GM18907 (cell line): ENCODE data around the gene BRD3OS.
"Not testable (repeated sequence)": the region's sequence is repeated elsewhere in the genome, so short reads cannot be mapped to it uniquely, and the experiment has no call there.

Source experiments
- ATAC-seq: cut with Tn5 transposase; IDR thresholded peaks from one replicate; pipeline ENCODE4 v1.9.1; 2021; ENCODE audit warnings: mild to moderate bottlenecking, moderate library complexity; ENCODE audit not compliant: unreplicated experiment

Gene BRD3OS

DNA sequence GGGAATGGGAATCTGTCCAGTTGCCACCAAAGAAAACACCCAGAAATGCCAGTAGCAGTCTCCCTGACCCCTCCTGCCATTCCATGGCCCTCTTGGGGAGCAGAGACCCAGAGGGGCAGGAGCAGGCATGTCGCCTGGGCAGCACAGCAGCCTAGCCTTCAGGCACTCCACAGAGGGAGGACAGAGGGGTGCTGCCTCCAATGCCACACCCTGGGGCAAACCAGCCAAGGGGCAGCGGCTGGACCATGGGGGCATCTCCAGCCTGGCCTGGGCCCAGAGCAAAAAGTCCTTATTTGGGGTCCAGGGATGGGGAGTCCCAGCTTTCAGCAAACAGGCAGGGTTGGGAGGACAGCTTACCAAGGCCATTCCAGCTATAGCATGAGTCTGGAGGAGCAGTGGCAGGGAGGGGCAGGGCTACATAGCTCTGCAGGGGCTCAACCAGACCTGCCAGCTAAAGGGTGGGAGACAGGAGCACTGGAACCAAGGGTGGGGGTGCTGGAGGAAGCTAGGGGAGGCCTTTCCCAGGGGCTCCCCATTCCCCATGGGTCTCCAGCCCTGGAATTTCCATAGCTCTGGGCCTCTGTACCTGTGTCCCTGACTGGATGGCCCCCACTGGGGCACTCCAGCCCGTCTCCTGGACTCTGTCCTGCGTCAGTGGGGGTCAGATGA, 35.9 kb downstream of the BRD3OS start:
- no peak for ATAC-seq

DNA sequence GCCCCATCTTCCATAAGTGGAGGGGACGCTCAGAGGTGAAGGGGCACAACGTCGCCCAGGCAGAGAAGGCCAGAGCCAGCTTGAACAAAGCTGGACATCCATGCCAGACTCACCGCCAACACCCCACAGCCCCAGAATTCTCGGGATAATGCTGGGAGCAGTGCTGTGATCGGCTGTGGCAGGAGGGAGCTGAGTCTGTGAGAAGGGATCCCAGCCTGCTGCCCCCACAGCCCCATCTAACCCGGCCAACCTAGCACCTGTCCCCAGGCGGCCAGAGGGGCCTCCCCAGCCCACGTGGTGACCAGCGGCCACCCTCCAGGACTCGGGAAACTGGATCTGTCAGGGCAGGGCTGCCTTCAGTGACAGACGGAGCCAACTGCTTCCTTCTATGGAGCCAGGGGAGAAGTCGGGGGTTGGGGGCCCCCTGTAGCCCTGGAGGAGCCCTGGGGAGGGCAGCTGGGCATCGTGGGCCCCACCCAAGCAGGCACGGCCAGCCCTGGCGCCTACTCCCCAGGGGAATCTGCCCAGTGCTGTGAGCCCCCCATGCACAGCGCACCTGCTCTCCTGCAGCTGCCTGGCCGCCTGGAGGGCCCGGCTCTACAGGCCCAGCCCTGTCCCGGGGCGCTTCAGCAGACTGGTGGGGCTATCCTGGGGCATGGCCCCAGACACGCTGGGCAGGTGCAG, 36.5 kb downstream of the BRD3OS start:
- ATAC-seq, result no peak

DNA sequence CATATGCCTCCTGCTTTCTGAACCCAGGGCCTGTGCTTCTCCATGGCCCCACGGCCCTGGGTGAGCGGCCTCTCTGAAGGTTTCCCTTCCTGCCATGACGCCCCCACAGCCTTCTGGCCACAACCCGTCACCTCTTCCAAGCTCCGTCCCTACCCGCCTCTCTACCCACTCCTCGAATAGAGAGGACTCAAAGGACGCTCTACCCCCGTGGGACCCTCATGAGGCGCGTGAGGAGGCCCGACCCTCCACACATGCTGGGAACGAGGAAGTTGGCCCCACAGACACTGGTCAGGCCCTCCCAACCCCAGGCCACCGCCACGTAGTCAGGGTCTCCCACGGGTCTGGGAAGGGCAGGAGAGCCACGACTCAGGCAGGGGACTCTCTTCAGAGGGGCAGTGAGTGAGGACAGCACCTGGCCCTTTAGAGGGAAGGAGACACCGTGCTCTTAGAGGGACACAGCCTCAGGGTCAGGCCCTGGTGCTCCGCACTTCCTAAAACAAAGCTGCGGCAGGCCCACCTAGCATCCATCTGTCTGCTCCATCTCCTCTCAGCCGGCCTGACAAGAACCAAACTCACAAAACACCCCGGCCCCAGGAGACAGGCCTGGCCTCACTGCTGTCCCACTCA, 37.3 kb downstream of the BRD3OS start:
- ATAC-seq, result no peak

- no peak for ATAC-seq
These were observed 37.8 kb downstream of the BRD3OS start for GRCh38 chr9:134063088-134063570.

GRCh38 chr9:134063571-134064450, 38.5 kb downstream of the BRD3OS start:
- no peak for ATAC-seq

DNA sequence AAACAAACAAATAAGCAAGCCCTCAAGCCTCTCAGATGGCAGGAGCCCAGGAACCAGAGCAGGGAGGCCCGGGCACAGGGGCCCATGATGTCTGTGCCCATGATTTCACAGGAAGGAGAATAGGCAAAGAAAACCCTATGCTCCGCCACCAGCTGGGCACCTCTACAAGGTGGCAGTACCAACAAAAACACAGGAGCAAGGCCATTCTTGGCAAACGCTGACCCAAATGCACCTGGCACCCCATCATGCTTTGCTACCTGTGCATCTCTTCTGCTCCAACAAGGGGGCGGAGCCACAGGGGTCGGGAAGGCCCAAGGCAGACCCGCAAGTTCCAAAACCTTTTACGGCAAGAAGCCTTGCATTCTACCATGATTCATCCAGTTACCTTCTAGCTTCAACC, 39.4 kb downstream of the BRD3OS start:
- ATAC-seq, result no peak

DNA sequence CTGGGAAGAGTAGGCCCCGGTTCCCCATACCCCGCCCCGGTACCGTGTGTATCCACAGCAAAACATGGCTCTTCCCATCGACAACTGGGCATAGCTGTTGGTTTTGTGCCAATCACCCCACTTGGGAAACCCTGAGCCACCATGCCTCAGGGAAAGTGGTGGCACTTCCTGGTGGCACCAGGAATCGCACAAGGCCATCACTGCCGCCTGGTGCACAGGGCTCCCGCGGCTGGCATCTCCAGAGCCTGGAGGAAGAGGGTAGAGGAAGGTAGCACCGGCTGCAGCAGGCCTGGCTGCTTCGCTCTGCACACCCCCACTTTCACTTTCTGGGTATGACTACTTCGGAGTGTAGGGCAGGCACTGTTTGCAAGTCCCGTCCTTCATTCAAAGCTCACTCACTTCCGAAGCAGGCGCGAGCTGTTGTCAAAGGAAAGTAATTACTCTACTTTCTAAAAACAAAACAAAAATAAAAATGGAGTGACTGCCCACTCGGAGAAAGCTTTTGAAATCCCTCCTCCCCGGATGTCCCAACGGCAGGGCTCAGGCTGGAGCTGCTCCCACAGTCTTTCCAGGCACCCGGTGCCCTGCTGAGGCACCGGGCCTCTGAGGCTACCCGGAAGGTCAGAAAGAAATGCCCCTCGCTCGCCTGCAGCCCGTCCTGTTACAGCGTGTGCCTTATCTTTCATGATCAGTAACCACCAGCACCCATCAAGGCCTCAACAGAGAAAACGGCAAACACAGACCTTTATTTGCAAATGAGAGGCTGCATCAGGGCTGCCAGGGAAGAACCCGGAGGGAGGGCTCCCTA, 40.5 kb downstream of the BRD3OS start:
- peak; percentile 28 for ATAC-seq

- ATAC-seq, result no peak
These were observed 41.2 kb downstream of the BRD3OS start for GRCh38 chr9:134066526-134066912.

GRCh38 chr9:134066913-134067851, 41.9 kb downstream of the BRD3OS start:
- ATAC-seq, result peak; percentile 13

GRCh38 chr9:134067904-134068743, 42.8 kb downstream of the BRD3OS start, which contains the start of gene BRD3:
Gene BRD3 (minus strand): TSS chr9:134068026. CDS start chr9:134053477, 14,549 bp downstream.
- ATAC-seq, result peak; percentile 75

DNA sequence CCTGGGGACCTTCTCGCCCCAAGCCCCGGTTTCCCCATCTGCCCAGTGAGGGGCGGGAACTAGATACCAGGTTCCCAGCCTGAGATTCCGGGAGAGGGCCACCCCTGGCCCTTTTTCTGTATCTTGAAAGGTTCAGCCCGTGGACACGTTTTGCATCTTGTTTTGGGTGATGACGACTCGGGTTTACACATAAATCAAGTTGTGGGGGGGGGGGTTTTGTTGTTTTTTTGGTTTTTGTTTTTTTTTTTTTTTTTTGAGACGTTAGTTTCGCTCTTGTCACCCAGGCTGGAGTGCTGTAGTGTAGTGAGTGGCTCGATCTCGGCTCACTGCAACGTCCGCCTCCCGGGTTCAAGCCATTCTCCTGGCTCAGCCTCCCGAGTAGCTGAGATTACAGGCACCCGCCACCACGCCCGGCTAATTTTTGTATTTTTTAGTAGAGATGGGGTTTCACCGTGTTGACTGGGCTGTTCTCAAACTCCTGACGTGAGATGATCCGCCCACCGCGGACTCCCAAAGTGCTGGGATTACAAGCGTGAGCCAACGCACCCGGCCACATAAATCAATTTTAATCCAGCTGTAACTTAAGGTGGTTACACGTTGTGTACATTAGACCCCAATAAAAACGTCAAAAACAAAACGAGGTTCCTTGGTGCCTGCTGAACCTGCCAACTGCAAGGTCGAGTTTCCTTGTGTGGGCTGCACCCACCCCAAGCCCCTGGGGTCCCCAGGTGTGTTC, 43.6 kb downstream of the BRD3OS start:
- ATAC-seq, result no peak

DNA sequence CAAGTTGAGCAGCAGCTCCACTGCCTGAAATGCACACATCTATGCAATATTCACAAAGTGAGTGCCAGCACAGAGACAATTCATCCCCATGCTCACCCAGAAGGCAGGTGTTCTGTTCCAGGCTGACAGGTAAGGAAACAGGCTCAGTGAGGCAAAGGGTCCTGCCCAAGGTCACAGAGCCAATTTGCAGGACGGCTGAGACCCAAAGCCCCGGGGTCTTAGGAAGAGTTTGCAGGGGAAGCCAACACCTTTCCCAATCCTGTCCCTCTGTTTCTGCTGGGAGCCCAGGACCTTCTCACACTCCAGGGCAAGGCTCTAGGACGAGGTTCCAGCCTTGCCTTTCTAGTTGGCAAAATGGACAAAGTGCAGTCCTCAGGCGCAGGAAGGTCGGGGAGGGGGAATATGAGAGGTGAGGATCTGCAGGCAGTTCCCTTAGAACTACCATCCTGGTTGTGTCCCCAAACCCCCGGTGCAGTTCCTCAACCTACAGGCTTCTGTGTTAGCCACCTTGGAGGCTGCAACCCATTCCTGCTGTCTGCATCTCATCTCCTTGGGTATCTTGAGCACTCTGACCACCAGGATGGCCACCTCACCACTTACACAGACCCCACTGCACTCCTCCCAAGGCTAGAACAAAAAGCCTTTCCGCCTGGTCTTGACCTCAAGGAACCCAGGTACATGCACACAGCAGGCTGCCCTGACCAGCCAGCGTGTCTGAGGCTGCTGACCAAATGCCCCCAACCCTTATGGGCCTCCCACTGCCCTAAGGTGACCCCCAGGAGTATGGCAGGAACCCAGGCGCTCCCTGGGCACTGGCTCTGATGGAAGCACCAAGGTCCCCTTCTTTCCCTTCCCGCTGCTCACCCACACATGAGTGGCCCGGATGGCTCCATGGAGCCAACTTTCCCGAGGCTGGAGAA, 44.5 kb downstream of the BRD3OS start:
- no peak for ATAC-seq

GRCh38 chr9:134071149-134071548, 45.9 kb downstream of the BRD3OS start:
- ATAC-seq, result no peak

- not testable (repeated sequence) for ATAC-seq
These were observed 47.4 kb downstream of the BRD3OS start for GRCh38 chr9:134072683-134073082.

DNA sequence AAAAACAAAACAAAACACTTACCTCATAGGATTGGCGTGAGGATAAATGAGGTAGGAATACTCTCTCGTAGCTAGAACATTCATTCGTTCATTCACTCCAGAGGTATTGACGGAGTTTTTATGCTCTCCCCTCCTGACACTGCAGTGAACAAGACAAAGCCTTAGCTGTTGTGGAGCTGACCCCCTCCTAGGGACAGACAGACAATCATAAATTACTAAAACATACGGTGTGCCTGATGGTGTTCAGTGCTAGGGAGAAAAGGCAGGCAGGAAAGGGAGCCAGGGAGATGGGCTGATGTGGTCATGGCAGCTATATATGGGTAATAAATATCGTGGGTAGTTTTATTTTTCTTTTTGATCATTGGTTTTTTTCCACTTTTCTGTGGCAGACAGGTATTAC, 48.2 kb downstream of the BRD3OS start:
- ATAC-seq, result no peak

DNA sequence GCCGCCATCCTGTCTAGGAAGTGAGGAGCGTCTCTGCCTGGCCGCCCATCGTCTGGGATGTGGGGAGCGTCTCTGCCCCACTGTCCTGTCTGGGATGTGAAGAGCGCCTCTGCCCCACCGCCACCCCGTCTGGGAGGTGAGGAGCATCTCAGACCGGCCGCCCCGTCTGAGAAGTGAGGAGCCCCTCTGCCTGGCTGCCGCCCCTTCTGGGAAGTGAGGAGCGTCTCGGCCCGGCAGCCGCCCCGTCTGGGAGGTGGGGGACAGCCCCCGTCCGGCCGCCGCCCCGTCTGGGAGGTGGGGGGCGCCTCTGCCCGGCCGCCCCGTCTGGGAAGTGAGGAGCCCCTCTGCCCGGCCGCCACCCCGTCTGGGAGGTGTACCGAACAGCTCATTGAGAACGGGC, 50.4 kb downstream of the BRD3OS start:
- not testable (repeated sequence) for ATAC-seq
